Suprapubic skin (tissue), 4 donors: ENCODE data around the gene TBC1D32.

Source experiments
- EP300 ChIP-seq: sonication (generic); formaldehyde crosslinking; IDR thresholded peaks from one replicate; pipeline ENCODE4 v1.6.1; 2017; ENCODE audit warnings: antibody characterized with exemption
- POLR2A ChIP-seq, 2 donors: fragments of 450-650 bp; IDR thresholded peaks; one replicate each; pipeline ENCODE4 v1.6.1; 2017; ENCODE audit warnings: antibody characterized with exemption in 2 of 2, mild to moderate bottlenecking in 2 of 2, moderate library complexity in 2 of 2
- POLR2AphosphoS5 ChIP-seq, 3 donors: sonication (generic); formaldehyde crosslinking; IDR thresholded peaks; one replicate each; pipeline ENCODE4 v1.6.1; 2017; ENCODE audit warnings: antibody characterized with exemption in 3 of 3
- TF ChIP-seq, protein P1 (sequence below), 2 donors: fragments of 200-600 bp in 1 of 2; fragments of 450-650 bp in 1 of 2; sonication (generic) in 1 of 2; IDR thresholded peaks; one replicate each; pipeline ENCODE4 v1.5.1; 2016 to 2019; ENCODE audit warnings: antibody characterized with exemption in 2 of 2, mild to moderate bottlenecking in 1 of 2, moderate library complexity in 1 of 2

DNA sequence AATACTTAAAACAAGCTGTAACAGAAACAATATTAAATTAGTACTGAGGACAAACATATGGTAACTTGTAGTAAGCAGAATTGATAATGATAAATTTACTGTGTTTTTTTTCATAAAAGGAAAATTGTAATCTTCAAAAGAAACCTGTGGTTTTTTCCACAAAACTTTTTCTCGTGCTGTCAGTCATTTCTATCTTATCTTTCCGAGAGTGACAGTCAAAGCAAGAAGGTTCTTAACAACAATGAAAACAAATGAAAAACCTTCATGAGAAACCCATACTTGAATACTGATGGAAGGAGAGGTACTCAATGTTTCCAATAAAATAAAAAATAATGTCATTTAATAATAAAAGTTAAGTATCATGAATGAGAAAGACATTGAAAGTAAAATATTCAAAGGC, 174.0 kb downstream of the TBC1D32 start:
- TF ChIP-seq POLR2AphosphoS5 (IDR thresholded peaks at IDR 0.05) (no peak), POLR2A (IDR thresholded peaks at IDR 0.05) (no peak), EP300 (no peak)
- TF ChIP-seq, protein P1, sequence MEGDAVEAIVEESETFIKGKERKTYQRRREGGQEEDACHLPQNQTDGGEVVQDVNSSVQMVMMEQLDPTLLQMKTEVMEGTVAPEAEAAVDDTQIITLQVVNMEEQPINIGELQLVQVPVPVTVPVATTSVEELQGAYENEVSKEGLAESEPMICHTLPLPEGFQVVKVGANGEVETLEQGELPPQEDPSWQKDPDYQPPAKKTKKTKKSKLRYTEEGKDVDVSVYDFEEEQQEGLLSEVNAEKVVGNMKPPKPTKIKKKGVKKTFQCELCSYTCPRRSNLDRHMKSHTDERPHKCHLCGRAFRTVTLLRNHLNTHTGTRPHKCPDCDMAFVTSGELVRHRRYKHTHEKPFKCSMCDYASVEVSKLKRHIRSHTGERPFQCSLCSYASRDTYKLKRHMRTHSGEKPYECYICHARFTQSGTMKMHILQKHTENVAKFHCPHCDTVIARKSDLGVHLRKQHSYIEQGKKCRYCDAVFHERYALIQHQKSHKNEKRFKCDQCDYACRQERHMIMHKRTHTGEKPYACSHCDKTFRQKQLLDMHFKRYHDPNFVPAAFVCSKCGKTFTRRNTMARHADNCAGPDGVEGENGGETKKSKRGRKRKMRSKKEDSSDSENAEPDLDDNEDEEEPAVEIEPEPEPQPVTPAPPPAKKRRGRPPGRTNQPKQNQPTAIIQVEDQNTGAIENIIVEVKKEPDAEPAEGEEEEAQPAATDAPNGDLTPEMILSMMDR (IDR thresholded peaks at IDR 0.05): no peak
